Muscle of back (tissue), 11 donors: Measurements from ENCODE around the gene WASF1. TPM values are rescaled to one million over a fixed set of nuclear protein-coding genes. Genes with fewer than 3 reads are reported as not detected.
"Not testable (repeated sequence)": the region's sequence is repeated elsewhere in the genome, so short reads cannot be mapped to it uniquely, and the experiment has no call there.

Experiments
- DNase-seq, 3 donors: peaks; one replicate each; pipeline versions ENCODE4 v3.0.0 to v3.0.0-alpha.2; 2013
- polyA plus RNA-seq, 10 donors: library from polyadenylated mRNA; unstranded; fragments of 120-200 nt; gene quantifications; one replicate each; pipeline ENCODE4 v1.2.1, GENCODE V29; 2013; ENCODE audit not compliant: insufficient read length in 10 of 10

Gene WASF1
- polyA plus RNA-seq, 10 donors, result 7.0 to 13.7 (median 10.8) TPM

GRCh38 chr6:110093981-110094380 is 85.5 kb downstream of the WASF1 start:
- no peak for DNase-seq

- DNase-seq, result no peak
These were observed 88.6 kb downstream of the WASF1 start for GRCh38 chr6:110090876-110091275.

- no peak for DNase-seq
These were observed 90.1 kb downstream of the WASF1 start for GRCh38 chr6:110089323-110089722.

- no peak for DNase-seq
These were observed 94.2 kb downstream of the WASF1 start for GRCh38 chr6:110085285-110085684.

GRCh38 chr6:110083875-110084585 is 95.4 kb downstream of the WASF1 start:
- no peak for DNase-seq

GRCh38 chr6:110075406-110075805 is 104.1 kb downstream of the WASF1 start:
- DNase-seq, result no peak

GRCh38 chr6:110073474-110073873 is 106.0 kb downstream of the WASF1 start:
- not testable (repeated sequence) for DNase-seq

GRCh38 chr6:110068592-110068967 is 110.9 kb downstream of the WASF1 start:
- DNase-seq, result no peak

- peak in 2 of 3 donors; percentile 11 to 41 for DNase-seq
These were observed 111.5 kb downstream of the WASF1 start for GRCh38 chr6:110067837-110068591.

GRCh38 chr6:110064744-110065524 is 114.5 kb downstream of the WASF1 start:
- DNase-seq, result no peak

- no peak for DNase-seq
These were observed 115.7 kb downstream of the WASF1 start for GRCh38 chr6:110063594-110064263.

GRCh38 chr6:110055387-110055735 is 124.1 kb downstream of the WASF1 start:
- no peak for DNase-seq

- DNase-seq, result no peak
These were observed 124.6 kb downstream of the WASF1 start for GRCh38 chr6:110054664-110055386.

- peak; percentile 40 to 71 (median 45) for DNase-seq
These were observed 125.9 kb downstream of the WASF1 start for GRCh38 chr6:110053395-110054240.

- no peak for DNase-seq
These were observed 129.0 kb downstream of the WASF1 start for GRCh38 chr6:110050440-110050813.

Other genes with a start within 250 kb of the WASF1 start
- not detected for gene GPR6, start 201.4 kb downstream of the WASF1 start, polyA plus RNA-seq
- gene CDC40, start 757 bp upstream of the WASF1 start, polyA plus RNA-seq, result 10 to 100 TPM; 10.1 to 17.6 (median 15.8) TPM
- gene METTL24, start 178.7 kb upstream of the WASF1 start, polyA plus RNA-seq, result 1 to 10 TPM in 2 of 10 donors, under 1 TPM in 8; 0.31 to 1.3 (median 0.89) TPM
- gene DDO, start 235.9 kb upstream of the WASF1 start, polyA plus RNA-seq, result 1 to 10 TPM in 1 of 10 donors, under 1 TPM in 8, not detected in 1; 0.12 to 1.9 (median 0.44) TPM